Inflammatory macrophage treated with lipopolysaccharide for 1 hour (primary cell): Measurements from ENCODE around the gene DSCAML1.
A peak's percentile ranks its signal among the peaks of the same experiment; 100 is the strongest.
"Not testable (repeated sequence)": the region's sequence is repeated elsewhere in the genome, so short reads cannot be mapped to it uniquely, and the experiment has no call there.

ENCODE experiments used
- DNase-seq, 2 donors: peaks; one replicate each; pipeline ENCODE4 v3.0.0-alpha.2; 2020 to 2022

DSCAML1 gene

GRCh38 chr11:117458275-117459122 is 338.5 kb downstream of the DSCAML1 start:
- no peak for DNase-seq

- DNase-seq: no peak
These were observed 339.2 kb downstream of the DSCAML1 start for GRCh38 chr11:117457835-117458234.

- DNase-seq: no peak
These were observed 339.8 kb downstream of the DSCAML1 start for GRCh38 chr11:117457031-117457785.

- not testable (repeated sequence) for DNase-seq
These were observed 340.3 kb downstream of the DSCAML1 start for GRCh38 chr11:117456721-117457029.

- no peak for DNase-seq
These were observed 340.8 kb downstream of the DSCAML1 start for GRCh38 chr11:117456027-117456720.

- no peak for DNase-seq
These were observed 342.5 kb downstream of the DSCAML1 start for GRCh38 chr11:117454564-117454917.

- DNase-seq: no peak
These were observed 343.0 kb downstream of the DSCAML1 start for GRCh38 chr11:117453886-117454563.

GRCh38 chr11:117449111-117449693 is 347.8 kb downstream of the DSCAML1 start:
- DNase-seq: no peak

GRCh38 chr11:117444711-117445658 is 352.0 kb downstream of the DSCAML1 start:
- no peak for DNase-seq

GRCh38 chr11:117444256-117444655 is 352.8 kb downstream of the DSCAML1 start:
- DNase-seq: no peak

- peak; percentile 25 to 62 for DNase-seq
These were observed 353.5 kb downstream of the DSCAML1 start for GRCh38 chr11:117443266-117444186.

GRCh38 chr11:117442869-117443239 is 354.2 kb downstream of the DSCAML1 start:
- no peak for DNase-seq

- no peak for DNase-seq
These were observed 354.8 kb downstream of the DSCAML1 start for GRCh38 chr11:117442049-117442868.

GRCh38 chr11:117441146-117441975 is 355.7 kb downstream of the DSCAML1 start:
- no peak for DNase-seq

GRCh38 chr11:117440258-117440657 is 356.8 kb downstream of the DSCAML1 start:
- no peak for DNase-seq

GRCh38 chr11:117439256-117439655 is 357.8 kb downstream of the DSCAML1 start:
- DNase-seq: no peak

GRCh38 chr11:117438371-117439000 is 358.5 kb downstream of the DSCAML1 start:
- DNase-seq: peak; percentile 15 to 48

- no peak for DNase-seq
These were observed 359.3 kb downstream of the DSCAML1 start for GRCh38 chr11:117437791-117438130.
